Stomach (tissue), 9 donors: ENCODE results near the gene TINCR. TPM values are rescaled to one million over a fixed set of nuclear protein-coding genes. Genes with fewer than 3 reads are reported as not detected.
"Not testable (repeated sequence)": the region's sequence is repeated elsewhere in the genome, so short reads cannot be mapped to it uniquely, and the experiment has no call there.

ENCODE experiments used
- DNase-seq, 2 donors: peaks; one replicate each; pipeline versions ENCODE4 v3.0.0 to v3.0.0-alpha.2; 2013 to 2019
- H3K27ac ChIP-seq, 5 donors: fragments of 200-600 bp in 4 of 5; sonication (generic) in 4 of 5; one replicate each; pipeline ENCODE4 v1.5.1; 2013 to 2019; ENCODE audit warnings: mild to moderate bottlenecking in 1 of 5, moderate library complexity in 1 of 5
- H3K27me3 ChIP-seq, 3 donors: fragments of 200-600 bp; sonication (generic); one replicate each; pipeline ENCODE4 v1.5.1; 2017 to 2019; ENCODE audit warnings: mixed run types in 1 of 3
- H3K36me3 ChIP-seq, 4 donors: fragments of 200-600 bp; sonication (generic); 1 replicate in 3 of 4; 2 replicates in 1 of 4; pipeline ENCODE4 v1.5.1; 2016 to 2019
- H3K4me1 ChIP-seq, 4 donors: fragments of 200-600 bp; sonication (generic); one replicate each; pipeline ENCODE4 v1.5.1; 2016 to 2019
- H3K4me3 ChIP-seq, 4 donors: fragments of 200-600 bp; sonication (generic) in 3 of 4; one replicate each; pipeline ENCODE4 v1.5.1; 2016 to 2019; ENCODE audit warnings: mild to moderate bottlenecking in 1 of 4
- H3K9me3 ChIP-seq, 4 donors: fragments of 200-600 bp; sonication (generic); one replicate each; pipeline ENCODE4 v1.5.1; 2016 to 2019
- CTCF ChIP-seq, 7 experiments: fragments of 450-650 bp in 4 of 7; fragments of 200-600 bp in 3 of 7; sonication (generic) in 3 of 7; IDR thresholded peaks; one replicate each; pipeline ENCODE4 v1.5.1; 2016 to 2019; ENCODE audit warnings: antibody characterized with exemption in 7 of 7, control low read depth in 2 of 7, mild to moderate bottlenecking in 1 of 7
- EP300 ChIP-seq: sonication (generic); formaldehyde crosslinking; IDR thresholded peaks from one replicate; pipeline ENCODE4 v1.6.1; 2017; ENCODE audit warnings: antibody characterized with exemption
- POLR2A ChIP-seq, 4 donors: fragments of 450-650 bp; IDR thresholded peaks; one replicate each; pipeline ENCODE4 v1.6.1; 2016; ENCODE audit warnings: antibody characterized with exemption in 4 of 4, control low read depth in 2 of 4, mild to moderate bottlenecking in 1 of 4, moderate library complexity in 1 of 4
- POLR2AphosphoS5 ChIP-seq, 3 donors: sonication (generic); formaldehyde crosslinking; IDR thresholded peaks; one replicate each; pipeline ENCODE4 v1.6.1; 2016; ENCODE audit warnings: antibody characterized with exemption in 3 of 3
- WGBS, 5 donors: extraction: QIAGEN DNeasy Blood & Tissue Kit in 3 of 5; methylation state at CpG; one replicate each; pipeline versions ENCODE4 v1.1.5 to v1.1.7; 2013 to 2018; 5-methylcytosine and 5-hydroxymethylcytosine counted together
- intact Hi-C: fragments of 100-400 bp; cut with DNase I; formaldehyde crosslinking; loops from one replicate; pipeline ENCODE4 v1.15.1; 2023; ENCODE audit warnings: low total_unique reads
- polyA plus RNA-seq, 3 donors: library from polyadenylated mRNA; stranded (reverse); fragments of 200-250 nt; gene quantifications; one replicate each; pipeline ENCODE4 v1.2.3, GENCODE V29; 2013
- total RNA-seq, 5 donors: library from RNA; depleted of rRNA; stranded (reverse); fragments of >200 nt; gene quantifications; one replicate each; pipeline versions ENCODE4 v1.1.0 to v1.2.3, GENCODE V29; 2014 to 2016
- donor health status: healthy with polysubstance abuse.
- donor health status: Bipolar disorder and iron deficiency.
- donor health status: healthy.

The TINCR gene
- total and polyA plus RNA-seq, 8 donors: 0.15 to 14.2 (median 0.19) TPM; not detected in 4

DNA sequence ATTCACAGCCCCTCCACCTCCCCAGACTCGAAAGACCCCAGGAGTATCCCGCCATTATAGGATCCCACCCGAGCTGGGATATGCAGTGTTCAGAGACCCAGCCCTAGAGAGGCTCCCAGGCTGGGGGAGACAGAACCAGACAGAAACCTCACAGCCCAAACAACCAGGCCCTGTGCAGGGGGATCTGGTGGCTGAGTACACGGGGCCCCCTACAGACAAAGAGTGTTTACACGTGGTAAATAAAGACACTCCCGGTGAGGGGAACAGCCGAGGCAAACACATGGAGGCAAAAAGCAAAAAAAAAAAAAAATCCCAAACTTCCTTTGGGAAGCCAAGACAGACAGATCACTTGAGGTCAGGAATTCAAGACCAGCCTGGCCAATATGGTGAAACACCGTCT lies 25.1 kb downstream of the TINCR start:
- DNase-seq: no peak
- 25 to 38% (median 33%) methylated on average over 8 of the region's 8 CpGs for WGBS, 5 donors
- H3K36me3 ChIP-seq: no peaks in the 10 kb centered on the region
- no peak overlapping the region for H3K27ac ChIP-seq
- no peak overlapping the region for H3K4me3 ChIP-seq
- TF ChIP-seq POLR2AphosphoS5 (IDR thresholded peaks at IDR 0.05) (no peak), POLR2A (IDR thresholded peaks at IDR 0.05) (no peak), EP300 (no peak), CTCF (IDR thresholded peaks at IDR 0.05) (no peak)
- H3K4me1 ChIP-seq: peaks cover 0 to 10% (median 0%) of the 10 kb centered on the region in 4 donors
- intact Hi-C loops: no loop called here
- H3K9me3 ChIP-seq: no peaks in the 10 kb centered on the region
- peaks cover 0 to 31% (median 0%) of the 10 kb centered on the region in 3 donors for H3K27me3 ChIP-seq

DNA sequence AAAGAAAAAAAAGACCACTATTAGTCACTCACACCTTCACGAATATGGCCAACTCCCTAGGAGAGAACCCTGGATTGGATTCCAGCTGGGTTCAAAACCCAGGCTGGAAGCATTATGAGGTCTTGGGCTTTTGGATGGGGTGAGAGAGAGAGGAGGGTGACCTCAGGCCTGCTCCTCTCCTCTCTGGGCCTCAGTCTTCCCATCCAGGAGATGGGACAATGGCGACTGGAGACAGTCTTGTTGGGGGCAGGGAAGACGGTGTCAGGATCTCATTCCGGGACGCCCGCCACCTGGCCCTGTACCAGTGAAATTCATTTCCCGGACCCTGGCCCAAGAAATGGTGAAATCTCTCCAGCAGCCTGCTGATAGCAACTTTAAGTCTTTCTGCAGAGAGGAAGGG lies 26.3 kb downstream of the TINCR start:
- Histone ChIP-seq H3K27ac (no peak overlapping the region), H3K9me3 (no peaks in the 10 kb centered on the region), H3K36me3 (no peaks in the 10 kb centered on the region), H3K27me3 (peaks cover 0 to 40% (median 4%) of the 10 kb centered on the region in 3 donors), H3K4me3 (no peak overlapping the region), H3K4me1 (peaks cover 3 to 14% (median 4%) of the 10 kb centered on the region in 4 donors)
- intact Hi-C loops: no loop called here
- 70 to 88% (median 78%) methylated on average over 7 of the region's 7 CpGs for WGBS, 5 donors
- TF ChIP-seq CTCF (IDR thresholded peaks at IDR 0.05) (no peak), EP300 (no peak), POLR2AphosphoS5 (IDR thresholded peaks at IDR 0.05) (no peak), POLR2A (IDR thresholded peaks at IDR 0.05) (no peak)
- no peak for DNase-seq

DNA sequence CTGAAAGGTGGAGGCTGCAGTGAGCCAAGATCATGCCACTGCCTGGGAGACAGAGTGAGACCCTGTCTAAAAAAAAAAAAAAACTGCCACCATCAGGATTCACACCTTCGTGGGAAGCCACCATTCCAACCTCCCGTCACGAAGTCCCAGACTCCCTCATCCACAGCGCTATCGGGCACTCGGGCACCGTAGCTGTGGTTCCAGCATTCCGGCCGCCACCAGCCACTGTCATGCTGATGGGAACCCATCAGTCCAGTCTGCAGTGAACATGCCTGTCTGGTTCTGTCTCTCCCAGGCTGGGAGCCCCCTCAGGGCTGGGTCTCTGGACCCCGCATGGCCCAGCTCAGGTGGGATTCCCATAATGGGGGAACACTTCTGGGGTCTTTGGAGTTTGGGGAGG lies 27.5 kb downstream of the TINCR start:
- intact Hi-C loops: no loop called here
- 90 to 94% (median 91%) methylated on average over 10 of the region's 10 CpGs for WGBS, 5 donors

GRCh38 chr19:5537870-5538269 lies 29.9 kb downstream of the TINCR start:
- H3K9me3 ChIP-seq: peaks cover 8 to 23% (median 22%) of the 10 kb centered on the region in 4 donors
- no peak overlapping the region for H3K4me3 ChIP-seq
- H3K27me3 ChIP-seq: peaks cover 0 to 47% (median 8%) of the 10 kb centered on the region in 3 donors
- H3K36me3 ChIP-seq: no peaks in the 10 kb centered on the region
- peaks cover 7 to 21% (median 9%) of the 10 kb centered on the region in 4 donors for H3K4me1 ChIP-seq
- intact Hi-C loops: no loop called here
- whole genome bisulfite sequencing, 5 donors: 65 to 83% (median 77%) methylated on average over 12 of the region's 12 CpGs
- TF ChIP-seq POLR2A (IDR thresholded peaks at IDR 0.05) (no peak), CTCF (IDR thresholded peaks at IDR 0.05) (no peak), POLR2AphosphoS5 (IDR thresholded peaks at IDR 0.05) (no peak), EP300 (no peak)
- no peak for DNase-seq
- H3K27ac ChIP-seq: no peak overlapping the region

More for the DNA sequence above, 27.5 kb downstream of the TINCR start:
- H3K27me3 ChIP-seq: peaks cover 0 to 47% (median 8%) of the 10 kb centered on the region in 3 donors
- H3K9me3 ChIP-seq: peaks cover under 1 to 4% (median 2%) of the 10 kb centered on the region in 4 donors
- H3K27ac ChIP-seq: no peak overlapping the region
- no peak for DNase-seq
- TF ChIP-seq POLR2A (IDR thresholded peaks at IDR 0.05): no peak
- TF ChIP-seq EP300: no peak
- H3K4me3 ChIP-seq: no peak overlapping the region
- no peaks in the 10 kb centered on the region for H3K36me3 ChIP-seq
- H3K4me1 ChIP-seq: peaks cover 7 to 21% (median 9%) of the 10 kb centered on the region in 4 donors

DNA sequence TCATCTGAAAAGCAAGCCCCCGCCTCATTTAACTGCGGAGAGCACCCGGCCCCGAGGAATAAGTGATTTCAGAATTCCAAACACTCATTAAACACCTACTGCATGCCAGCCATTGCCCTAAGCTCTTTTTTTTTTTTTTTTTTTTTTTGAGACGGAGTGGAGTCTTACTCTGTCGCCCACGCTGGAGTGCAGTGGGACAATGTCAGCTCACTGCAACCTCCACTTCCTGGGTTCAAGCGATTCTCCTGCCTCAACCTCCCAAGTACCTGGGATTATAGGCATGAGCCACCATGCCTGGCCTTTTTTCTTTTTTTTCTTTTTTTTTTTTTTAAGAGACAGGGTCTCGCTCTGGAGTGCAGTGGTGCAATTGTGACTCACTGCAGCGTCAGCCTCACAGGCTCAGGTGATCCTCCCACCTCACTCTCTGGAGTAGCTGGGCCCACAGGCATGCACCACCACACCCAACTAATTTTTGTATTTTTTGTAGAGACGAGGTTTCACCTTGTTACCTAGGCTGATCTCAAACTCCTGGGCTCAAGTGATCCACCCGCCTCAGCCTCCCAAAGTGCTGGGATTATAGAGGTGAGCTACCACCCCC lies 30.7 kb downstream of the TINCR start:
- H3K36me3 ChIP-seq, H3K4me3 ChIP-seq, H3K27ac ChIP-seq, intact Hi-C loops, DNase-seq: not testable (repeated sequence)
- peaks cover 0 to 47% (median 8%) of the 10 kb centered on the region in 3 donors for H3K27me3 ChIP-seq
- WGBS, 5 donors: 61 to 67% (median 64%) methylated on average over 12 of the region's 12 CpGs
- peaks cover 8 to 23% (median 22%) of the 10 kb centered on the region in 4 donors for H3K9me3 ChIP-seq
- H3K4me1 ChIP-seq: peaks cover 7 to 21% (median 9%) of the 10 kb centered on the region in 4 donors
